ENCODE measurements around the gene GPR158. TPM values are rescaled to one million over a fixed set of nuclear protein-coding genes. Genes with fewer than 3 reads are reported as not detected.

Gene GPR158
- total and polyA plus RNA-seq, 9 of the 15 experiments (the other 6 are each of a cell fraction or from before 2014, with no cell fraction given) = 4.0 to 7.6 (median 5.0) TPM

DNA sequence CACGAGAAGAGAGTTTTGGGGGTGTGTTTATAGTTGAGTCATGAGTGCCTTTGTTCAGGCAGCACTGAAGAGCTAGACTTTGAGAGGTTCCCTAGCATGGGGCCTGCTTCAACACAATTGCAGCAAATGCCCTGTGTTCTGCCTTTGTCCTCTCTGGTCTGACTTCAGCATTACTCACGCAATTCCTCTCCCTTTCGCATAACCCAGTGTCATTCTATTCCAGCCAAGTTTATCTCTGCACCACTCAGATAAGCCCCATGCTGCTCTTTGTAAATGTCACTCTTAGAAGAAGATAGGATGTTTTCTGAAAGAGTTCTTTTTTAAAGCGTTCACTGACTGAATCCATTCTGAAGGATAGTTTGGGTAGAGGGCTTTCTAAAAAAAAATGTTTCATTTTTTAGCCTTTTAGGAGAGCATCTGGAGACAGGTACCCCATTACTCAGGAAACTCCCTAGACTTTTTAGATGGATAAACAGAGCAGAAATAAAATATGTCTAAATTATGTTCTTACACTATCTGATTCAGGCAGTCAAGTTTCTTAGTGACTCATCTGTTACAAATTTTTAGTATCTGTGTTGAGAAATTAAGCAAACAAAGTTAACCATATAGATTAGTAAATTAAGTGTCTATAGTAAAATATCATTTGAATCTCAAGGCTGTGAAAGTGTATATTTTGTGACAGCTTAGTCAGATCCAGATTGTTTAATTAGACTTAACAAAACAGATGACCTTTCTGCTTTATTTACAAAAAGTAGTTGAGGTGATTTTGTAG lies 318.5 kb downstream of the GPR158 start:
- no TSS peak for BruUV-seq (replicated peaks)
- DNase-seq (ENCODE audit: extremely low read depth in 1 of 4, low spot score in 3 of 4) (peak; percentile 58 to 94 (median 74)), FAIRE-seq (peak; percentile 99), ATAC-seq (peak; percentile 100)
- peaks cover 0 to 27% of the 10 kb centered on the region in 2 experiments; a peak in 3 of 5 replicates for H3K4me1 ChIP-seq (replicated peaks in 1 of 2; ENCODE audit: control insufficient read depth in 2 of 2, insufficient read depth in 2 of 2, low read length in 2 of 2)
- no peaks in the 10 kb centered on the region for H4K20me1 ChIP-seq (replicated peaks; ENCODE audit: control insufficient read depth, insufficient read depth, low read length)
- H2AFZ ChIP-seq (ENCODE audit: low read depth, low read length) = peak overlapping the region; percentile 40
- H3K27ac ChIP-seq (ENCODE audit: extremely low read depth, low read depth, low read length) = peak overlapping the region; percentile 85
- CTCF ChIA-PET (ENCODE audit: low intra/inter-chr PET ratio) = no interaction called here
- no peak overlapping the region for H3K4me3 ChIP-seq
- H3K9me1 ChIP-seq (ENCODE audit: control insufficient read depth, insufficient read depth, low read length) = no peaks in the 10 kb centered on the region
- H3K27me3 ChIP-seq (ENCODE audit: control insufficient read depth in 2 of 2, insufficient read depth in 2 of 2, low read length in 2 of 2) = no peaks in the 10 kb centered on the region
- POLR2A ChIA-PET = interaction anchor here (0.9 to 1.4 kb wide), 2 partner anchors 10 to 27 kb away, joined by 3 to 4 read pairs; no protein-coding TSS in a partner anchor
- 0 out of 3 replicates have a peak, but pooled peaks cover 4% of the 10 kb centered on the region for H3K36me3 ChIP-seq (ENCODE audit: control insufficient read depth, insufficient read depth, low read length)
- in situ Hi-C loops (cut with MboI) (no loop called here), intact Hi-C loops (cut with micrococcal nuclease) (loop anchor here (1.0 kb wide), 1 partner anchor 27 kb away; no protein-coding TSS in a partner anchor)
- H3K9me3 ChIP-seq (replicated peaks; ENCODE audit: control insufficient read depth, insufficient read depth, low read depth, low read length) = no peaks in the 10 kb centered on the region
- WGBS (ENCODE audit: insufficient coverage, low coverage, missing lambda C conversion rate) = 0% methylated on average over 3 of the region's 4 CpGs
- H3K4me2 ChIP-seq (ENCODE audit: insufficient read depth, low read length) = no peak overlapping the region
- H3K79me2 ChIP-seq (ENCODE audit: control insufficient read depth, insufficient read depth, low read length) = no peaks in the 10 kb centered on the region
- H3K9ac ChIP-seq (ENCODE audit: insufficient read depth in 1 of 2, low read depth in 2 of 2, low read length in 2 of 2) = peak overlapping the region in 1 of 2 experiments; percentile 59; a peak in 2 of 4 replicates
- TF ChIP-seq ZNF239 (CRISPR knock-in tag; IDR thresholded peaks at IDR 0.05) (no peak), BCOR (IDR thresholded peaks at IDR 0.05) (peak; percentile 54), HDAC1 (IDR thresholded peaks at IDR 0.05) (peak in 1 of 2 experiments; percentile 91; a peak in 2 of 4 replicates), TOE1 (IDR thresholded peaks at IDR 0.05; ENCODE audit: borderline replicate concordance) (peak; percentile 82), TOE1 (CRISPR knock-in tag; IDR thresholded peaks at IDR 0.05; ENCODE audit: borderline replicate concordance, low read depth) (no peak), ZNF766 (CRISPR knock-in tag; conservative IDR thresholded peaks at IDR 0.05) (0 out of 2 replicates have a peak, but pooled peaks have one; percentile 68), MYNN (IDR thresholded peaks at IDR 0.05) (peak; percentile 75), MYNN (CRISPR knock-in tag; IDR thresholded peaks at IDR 0.05) (no peak), SOX6 (IDR thresholded peaks at IDR 0.05) (peak; percentile 95), CCNT2 (IDR thresholded peaks at IDR 0.05; ENCODE audit: borderline replicate concordance, extremely low read depth, insufficient read length, low read depth, low read length) (peak; percentile 76), TRIM28 (IDR thresholded peaks at IDR 0.05) (no peak), TSC22D4 (tag; IDR thresholded peaks at IDR 0.05) (no peak), YY1 (IDR thresholded peaks at IDR 0.05; ENCODE audit: borderline replicate concordance in 1 of 3, control insufficient read depth in 1 of 3, extremely low read depth in 1 of 3, insufficient read depth in 3 of 3, insufficient read length in 1 of 3, insufficient replicate concordance in 2 of 3, low read depth in 1 of 3, low read length in 2 of 3) (peak in 1 of 3 experiments; percentile 46)
- TF ChIP-seq, protein P1, sequence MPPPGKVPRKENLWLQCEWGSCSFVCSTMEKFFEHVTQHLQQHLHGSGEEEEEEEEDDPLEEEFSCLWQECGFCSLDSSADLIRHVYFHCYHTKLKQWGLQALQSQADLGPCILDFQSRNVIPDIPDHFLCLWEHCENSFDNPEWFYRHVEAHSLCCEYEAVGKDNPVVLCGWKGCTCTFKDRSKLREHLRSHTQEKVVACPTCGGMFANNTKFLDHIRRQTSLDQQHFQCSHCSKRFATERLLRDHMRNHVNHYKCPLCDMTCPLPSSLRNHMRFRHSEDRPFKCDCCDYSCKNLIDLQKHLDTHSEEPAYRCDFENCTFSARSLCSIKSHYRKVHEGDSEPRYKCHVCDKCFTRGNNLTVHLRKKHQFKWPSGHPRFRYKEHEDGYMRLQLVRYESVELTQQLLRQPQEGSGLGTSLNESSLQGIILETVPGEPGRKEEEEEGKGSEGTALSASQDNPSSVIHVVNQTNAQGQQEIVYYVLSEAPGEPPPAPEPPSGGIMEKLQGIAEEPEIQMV (tag; conservative IDR thresholded peaks at IDR 0.05; ENCODE audit: low read depth) = no peak
- TF ChIP-seq, protein P2, sequence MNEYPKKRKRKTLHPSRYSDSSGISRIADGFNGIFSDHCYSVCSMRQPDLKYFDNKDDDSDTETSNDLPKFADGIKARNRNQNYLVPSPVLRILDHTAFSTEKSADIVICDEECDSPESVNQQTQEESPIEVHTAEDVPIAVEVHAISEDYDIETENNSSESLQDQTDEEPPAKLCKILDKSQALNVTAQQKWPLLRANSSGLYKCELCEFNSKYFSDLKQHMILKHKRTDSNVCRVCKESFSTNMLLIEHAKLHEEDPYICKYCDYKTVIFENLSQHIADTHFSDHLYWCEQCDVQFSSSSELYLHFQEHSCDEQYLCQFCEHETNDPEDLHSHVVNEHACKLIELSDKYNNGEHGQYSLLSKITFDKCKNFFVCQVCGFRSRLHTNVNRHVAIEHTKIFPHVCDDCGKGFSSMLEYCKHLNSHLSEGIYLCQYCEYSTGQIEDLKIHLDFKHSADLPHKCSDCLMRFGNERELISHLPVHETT (CRISPR knock-in tag; conservative IDR thresholded peaks at IDR 0.05 in 1 of 2, IDR thresholded peaks at IDR 0.05 in 1 of 2) = peak in 1 of 2 experiments; percentile 13; a peak in 1 of 4 replicates
